Measurements from ENCODE around the gene IRAK3. TPM values are rescaled to one million over a fixed set of nuclear protein-coding genes. Genes with fewer than 3 reads are reported as not detected.

The IRAK3 gene
- total RNA-seq, 1 donor = 3.6 TPM

DNA sequence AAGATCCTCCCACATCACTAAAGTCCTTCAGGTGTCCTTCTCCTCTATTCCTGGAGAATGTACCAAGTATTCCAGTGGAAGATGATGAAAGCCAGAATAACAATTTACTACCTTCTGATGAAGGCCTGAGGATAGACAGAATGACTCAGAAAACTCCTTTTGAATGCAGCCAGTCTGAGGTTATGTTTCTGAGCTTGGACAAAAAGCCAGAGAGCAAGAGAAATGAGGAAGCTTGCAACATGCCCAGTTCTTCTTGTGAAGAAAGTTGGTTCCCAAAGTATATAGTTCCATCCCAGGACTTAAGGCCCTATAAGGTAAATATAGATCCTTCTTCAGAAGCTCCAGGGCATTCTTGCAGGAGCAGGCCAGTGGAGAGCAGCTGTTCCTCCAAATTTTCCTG, 58.7 kb downstream of the IRAK3 start:
- DNase-seq (ENCODE audit: insufficient read length, low spot score, missing footprints) = no peak

GRCh38 chr12:66251049-66251448, 62.0 kb downstream of the IRAK3 start:
- Histone ChIP-seq H3K27ac (ENCODE audit: low read depth, low read length) (no peak overlapping the region), H2AFZ (ENCODE audit: low read length) (no peak overlapping the region), H3K79me2 (ENCODE audit: insufficient read depth, low read length) (no peaks in the 10 kb centered on the region), H4K20me1 (ENCODE audit: insufficient read depth, low read length) (no peaks in the 10 kb centered on the region), H3K4me2 (ENCODE audit: insufficient read depth, low read length) (no peak overlapping the region), H3K4me3 (ENCODE audit: insufficient read depth, low read length) (no peak overlapping the region), H3K4me1 (ENCODE audit: insufficient read depth, low read length) (no peaks in the 10 kb centered on the region), H3K27me3 (ENCODE audit: insufficient read depth, low read length) (no peaks in the 10 kb centered on the region), H3K9me3 (ENCODE audit: low read depth, low read length) (no peaks in the 10 kb centered on the region), H3K36me3 (ENCODE audit: insufficient read depth, low read length) (no peaks in the 10 kb centered on the region)
- no peak for TF ChIP-seq CTCF (IDR thresholded peaks at IDR 0.05; ENCODE audit: extremely low read depth, low read depth, low read length)
- no peak for DNase-seq (ENCODE audit: insufficient read length, low spot score, missing footprints)

More for the DNA sequence above, 58.7 kb downstream of the IRAK3 start:
- Histone ChIP-seq H3K4me2 (ENCODE audit: insufficient read depth, low read length) (no peak overlapping the region), H3K9me3 (ENCODE audit: low read depth, low read length) (no peaks in the 10 kb centered on the region), H3K4me3 (ENCODE audit: insufficient read depth, low read length) (no peak overlapping the region), H3K36me3 (ENCODE audit: insufficient read depth, low read length) (no peaks in the 10 kb centered on the region), H4K20me1 (ENCODE audit: insufficient read depth, low read length) (no peaks in the 10 kb centered on the region), H2AFZ (ENCODE audit: low read length) (no peak overlapping the region), H3K27ac (ENCODE audit: low read depth, low read length) (no peak overlapping the region), H3K4me1 (ENCODE audit: insufficient read depth, low read length) (no peaks in the 10 kb centered on the region), H3K27me3 (ENCODE audit: insufficient read depth, low read length) (no peaks in the 10 kb centered on the region), H3K79me2 (ENCODE audit: insufficient read depth, low read length) (no peaks in the 10 kb centered on the region)
- TF ChIP-seq CTCF (IDR thresholded peaks at IDR 0.05; ENCODE audit: extremely low read depth, low read depth, low read length) = no peak

DNA sequence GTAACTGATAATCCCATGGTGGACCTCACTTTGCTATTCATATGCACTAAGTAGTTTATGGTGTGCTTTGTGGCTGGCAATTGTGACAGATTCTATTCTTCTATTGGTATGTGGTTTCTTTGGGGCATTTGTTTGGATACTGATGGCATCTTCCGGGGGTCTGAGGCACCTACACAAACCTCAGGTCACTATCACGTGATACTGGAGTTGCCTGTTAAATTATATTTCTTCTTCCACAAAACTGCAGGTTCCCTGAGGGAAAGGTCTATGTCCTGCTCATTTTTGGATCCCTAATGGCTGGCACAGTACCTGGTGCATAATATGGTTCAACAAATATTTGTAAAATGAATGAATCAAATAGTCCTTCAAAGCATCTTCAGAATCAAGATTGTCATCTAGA, 63.8 kb downstream of the IRAK3 start:
- no peak for DNase-seq (ENCODE audit: insufficient read length, low spot score, missing footprints)
- Histone ChIP-seq H3K27ac (ENCODE audit: low read depth, low read length) (no peak overlapping the region), H3K4me2 (ENCODE audit: insufficient read depth, low read length) (no peak overlapping the region), H4K20me1 (ENCODE audit: insufficient read depth, low read length) (no peaks in the 10 kb centered on the region), H2AFZ (ENCODE audit: low read length) (no peak overlapping the region), H3K36me3 (ENCODE audit: insufficient read depth, low read length) (no peaks in the 10 kb centered on the region), H3K4me1 (ENCODE audit: insufficient read depth, low read length) (no peaks in the 10 kb centered on the region), H3K27me3 (ENCODE audit: insufficient read depth, low read length) (no peaks in the 10 kb centered on the region), H3K4me3 (ENCODE audit: insufficient read depth, low read length) (no peak overlapping the region), H3K79me2 (ENCODE audit: insufficient read depth, low read length) (no peaks in the 10 kb centered on the region), H3K9me3 (ENCODE audit: low read depth, low read length) (no peaks in the 10 kb centered on the region)
- TF ChIP-seq CTCF (IDR thresholded peaks at IDR 0.05; ENCODE audit: extremely low read depth, low read depth, low read length) = no peak

DNA sequence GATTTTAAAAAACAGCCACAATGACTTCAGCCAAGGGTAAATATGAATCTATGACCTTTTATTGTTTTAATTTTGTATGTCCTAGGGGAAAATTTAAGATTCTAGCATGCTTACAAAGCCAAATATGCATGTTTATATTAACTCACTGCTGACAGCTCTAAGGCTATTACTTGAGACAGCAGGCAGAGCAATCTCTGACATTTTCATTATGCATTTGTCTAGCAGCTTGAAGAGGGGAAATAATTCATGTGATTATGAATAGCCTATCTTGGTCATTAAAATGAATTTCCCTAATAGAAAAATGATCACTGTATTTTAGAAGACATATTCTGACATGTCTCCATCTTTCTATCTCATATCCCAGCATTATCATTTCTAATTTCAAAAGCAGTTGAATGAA, 66.7 kb downstream of the IRAK3 start:
- no peak for TF ChIP-seq CTCF (IDR thresholded peaks at IDR 0.05; ENCODE audit: extremely low read depth, low read depth, low read length)
- H3K4me1 ChIP-seq (ENCODE audit: insufficient read depth, low read length) = no peaks in the 10 kb centered on the region
- H3K27me3 ChIP-seq (ENCODE audit: insufficient read depth, low read length) = peaks cover 2% of the 10 kb centered on the region
- no peaks in the 10 kb centered on the region for H4K20me1 ChIP-seq (ENCODE audit: insufficient read depth, low read length)
- no peaks in the 10 kb centered on the region for H3K36me3 ChIP-seq (ENCODE audit: insufficient read depth, low read length)
- no peaks in the 10 kb centered on the region for H3K79me2 ChIP-seq (ENCODE audit: insufficient read depth, low read length)
- no peak for DNase-seq (ENCODE audit: insufficient read length, low spot score, missing footprints)
- no peak overlapping the region for H3K4me3 ChIP-seq (ENCODE audit: insufficient read depth, low read length)
- no peak overlapping the region for H3K4me2 ChIP-seq (ENCODE audit: insufficient read depth, low read length)
- no peaks in the 10 kb centered on the region for H3K9me3 ChIP-seq (ENCODE audit: low read depth, low read length)
- no peak overlapping the region for H3K27ac ChIP-seq (ENCODE audit: low read depth, low read length)
- H2AFZ ChIP-seq (ENCODE audit: low read length) = no peak overlapping the region

Data from osteoblast (primary cell).